IPS DF 19.7 (cell line): Measurements from ENCODE around the gene IL32.

Source experiments
- DNase-seq: peaks from one replicate; pipeline ENCODE4 v3.0.0-alpha.2; 2013; ENCODE audit warnings: low read depth, low spot score

IL32 gene

DNA sequence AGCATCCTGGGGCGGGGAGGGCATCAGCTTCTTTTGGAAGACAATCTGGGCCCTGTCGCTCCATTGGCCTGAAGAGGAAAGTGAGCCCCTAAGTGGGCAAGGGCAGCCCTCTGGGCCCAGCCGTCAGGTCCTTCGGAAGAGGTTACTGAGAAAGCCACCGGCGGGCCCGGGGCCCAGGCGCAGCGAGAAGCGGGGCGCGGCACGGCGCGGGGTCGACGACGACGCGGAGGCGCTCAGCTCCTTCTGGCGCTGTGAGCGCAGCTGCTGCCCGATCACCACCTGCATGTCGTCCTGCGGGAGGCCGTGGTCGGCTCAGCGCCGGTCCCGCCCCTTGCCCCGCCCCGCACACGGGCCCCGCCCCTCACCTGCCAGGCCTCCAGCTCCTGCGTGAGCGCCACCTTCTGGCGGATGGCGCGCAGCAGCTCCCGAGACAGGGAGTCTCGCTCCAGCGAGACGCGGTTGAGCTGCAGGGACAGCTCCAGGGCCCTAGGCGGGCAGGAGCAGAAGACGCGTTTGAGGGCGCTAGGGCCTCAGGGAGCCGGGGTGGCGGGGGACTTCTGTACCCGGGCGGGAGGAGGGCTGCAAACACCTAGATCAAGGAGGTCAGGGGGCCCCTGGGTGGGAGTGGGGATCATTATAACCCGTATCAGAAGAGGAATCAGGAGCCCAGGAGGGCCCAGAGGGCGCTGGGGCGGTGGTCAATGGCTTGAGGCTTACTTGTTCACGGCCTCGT, 37.3 kb upstream of the IL32 start:
- DNase-seq = no peak

DNA sequence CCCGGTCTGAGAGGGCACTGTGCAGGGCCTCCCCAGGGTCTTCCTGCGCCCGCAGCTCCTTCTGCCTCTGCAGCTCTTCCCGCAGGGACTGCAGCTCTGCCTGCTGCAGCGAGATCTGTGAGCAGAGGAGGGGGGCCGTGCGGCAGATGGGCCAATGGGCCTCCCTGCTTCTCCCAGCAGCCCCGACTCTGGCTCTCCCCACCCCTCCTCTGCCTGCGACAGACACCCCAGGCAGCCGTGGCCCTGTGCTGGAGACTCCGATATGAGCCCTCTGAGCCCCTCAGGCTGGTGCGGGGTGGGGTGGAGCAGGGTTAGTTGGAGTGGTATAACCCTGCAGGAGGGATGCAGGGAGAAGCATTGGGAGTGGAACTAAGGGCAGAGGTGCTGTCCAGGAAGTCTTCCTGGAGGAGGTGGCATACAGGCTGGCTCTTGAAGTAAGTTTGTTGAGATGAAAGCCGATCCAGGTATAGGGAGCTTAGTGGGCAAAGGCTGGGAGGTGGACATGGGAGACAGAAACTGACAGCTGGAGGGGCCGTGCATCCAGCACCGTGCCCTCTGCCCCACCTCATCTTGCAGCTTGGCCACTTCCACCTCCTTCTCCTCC, 36.6 kb upstream of the IL32 start:
- DNase-seq = no peak

DNA sequence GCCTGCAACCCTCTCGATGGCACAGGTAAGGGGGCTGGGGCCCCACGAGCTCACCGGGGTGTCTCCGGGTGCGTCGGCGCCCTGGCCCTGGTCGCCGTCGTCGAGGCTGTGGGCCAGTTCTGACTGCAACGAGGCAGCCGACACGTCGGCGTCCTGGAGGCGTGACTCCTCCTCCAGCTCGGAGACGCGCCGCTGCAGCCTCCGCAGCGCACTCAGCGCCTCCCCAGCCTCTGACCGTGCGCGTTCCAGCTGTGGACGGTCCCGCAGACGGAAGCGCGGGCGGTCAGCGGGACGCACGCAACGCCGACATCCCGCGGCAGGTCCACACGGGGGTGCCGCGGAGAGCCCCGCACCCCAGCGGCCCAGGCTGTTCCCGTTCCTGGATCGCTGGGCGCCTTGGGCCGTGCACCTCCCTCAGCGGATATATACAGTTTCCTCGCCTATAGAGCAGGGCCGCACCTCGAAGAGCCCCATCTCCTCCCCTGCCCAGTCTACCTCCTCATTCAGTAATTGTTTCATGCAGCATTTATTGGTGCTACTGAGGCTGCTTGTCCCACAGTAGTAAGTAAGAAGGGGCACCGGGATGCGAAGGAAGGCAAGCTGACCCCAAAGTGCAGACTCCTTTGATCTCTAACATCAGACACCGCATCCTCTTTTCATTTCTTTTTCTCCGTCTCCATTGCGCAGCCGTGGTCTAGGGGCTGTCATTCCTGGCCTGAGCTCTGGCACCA, 35.8 kb upstream of the IL32 start:
- DNase-seq = no peak

DNA sequence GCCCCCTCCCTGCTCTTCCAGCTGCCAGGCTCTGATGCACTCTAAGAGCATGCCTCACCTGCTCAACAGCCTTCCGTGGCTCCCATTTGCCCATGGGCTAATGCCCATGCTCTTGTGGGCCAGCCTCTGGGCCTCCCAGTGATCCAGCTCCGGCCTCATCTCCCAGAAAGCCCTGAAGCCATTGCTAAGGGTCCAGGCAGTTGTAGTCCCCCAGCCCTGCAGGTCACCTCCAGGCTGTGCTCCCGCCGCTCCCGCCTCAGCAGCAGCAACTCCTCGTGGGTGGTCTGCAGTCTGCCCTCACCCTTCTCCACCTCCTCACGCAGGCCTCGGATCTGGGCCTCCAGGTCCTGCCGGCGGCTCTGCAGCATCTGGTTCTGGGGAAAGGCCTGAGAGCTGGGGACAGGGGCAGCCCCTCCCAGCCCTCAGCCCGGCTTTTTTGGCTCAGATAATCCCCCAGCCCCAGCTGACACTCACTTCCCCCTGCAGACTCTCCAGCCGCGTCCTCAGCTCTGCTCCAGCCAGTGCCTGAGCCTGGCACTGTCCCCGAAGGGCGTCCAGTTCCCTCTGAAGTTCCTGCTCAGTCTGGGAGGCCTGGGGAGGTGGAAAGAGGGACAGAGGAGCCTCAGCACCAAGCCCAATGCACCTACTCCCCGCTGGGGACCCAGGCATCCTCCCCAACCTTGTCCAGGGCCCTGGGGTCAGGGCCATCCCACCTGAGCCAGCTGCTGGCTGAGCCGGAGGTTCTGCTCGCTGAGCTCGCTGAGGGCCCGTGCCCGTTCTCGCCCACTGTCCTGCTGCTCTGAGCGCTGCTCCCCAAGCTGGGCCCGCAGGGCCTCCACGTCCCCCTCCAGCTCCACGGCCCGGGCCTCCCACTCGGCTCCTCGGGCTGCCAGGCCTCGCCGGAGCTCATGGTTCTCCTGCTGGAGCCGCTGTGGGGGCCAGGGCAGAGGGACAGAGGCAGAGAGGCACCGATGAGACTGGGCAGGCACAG, 34.9 kb upstream of the IL32 start:
- no peak for DNase-seq

DNA sequence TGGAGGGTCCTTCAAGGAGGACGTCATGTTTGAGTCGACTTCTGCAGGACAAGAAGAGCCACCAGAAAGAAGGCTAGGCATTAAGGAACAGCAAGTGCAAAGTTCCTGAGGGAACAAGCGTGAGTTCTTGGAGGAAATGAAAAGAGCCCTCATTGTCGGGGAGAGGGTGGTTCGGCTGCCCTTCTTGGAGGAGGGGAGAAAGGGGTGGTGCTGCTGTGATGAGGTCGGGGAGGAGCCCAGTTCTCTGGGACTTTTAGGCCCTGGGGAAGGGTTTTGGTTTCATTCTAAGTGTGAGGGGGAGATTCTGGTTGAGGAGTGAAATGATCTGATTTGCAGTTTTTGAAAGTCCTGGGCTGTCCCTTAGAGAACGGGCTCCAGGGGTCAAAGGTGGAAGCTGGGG, 32.8 kb upstream of the IL32 start:
- no peak for DNase-seq

DNA sequence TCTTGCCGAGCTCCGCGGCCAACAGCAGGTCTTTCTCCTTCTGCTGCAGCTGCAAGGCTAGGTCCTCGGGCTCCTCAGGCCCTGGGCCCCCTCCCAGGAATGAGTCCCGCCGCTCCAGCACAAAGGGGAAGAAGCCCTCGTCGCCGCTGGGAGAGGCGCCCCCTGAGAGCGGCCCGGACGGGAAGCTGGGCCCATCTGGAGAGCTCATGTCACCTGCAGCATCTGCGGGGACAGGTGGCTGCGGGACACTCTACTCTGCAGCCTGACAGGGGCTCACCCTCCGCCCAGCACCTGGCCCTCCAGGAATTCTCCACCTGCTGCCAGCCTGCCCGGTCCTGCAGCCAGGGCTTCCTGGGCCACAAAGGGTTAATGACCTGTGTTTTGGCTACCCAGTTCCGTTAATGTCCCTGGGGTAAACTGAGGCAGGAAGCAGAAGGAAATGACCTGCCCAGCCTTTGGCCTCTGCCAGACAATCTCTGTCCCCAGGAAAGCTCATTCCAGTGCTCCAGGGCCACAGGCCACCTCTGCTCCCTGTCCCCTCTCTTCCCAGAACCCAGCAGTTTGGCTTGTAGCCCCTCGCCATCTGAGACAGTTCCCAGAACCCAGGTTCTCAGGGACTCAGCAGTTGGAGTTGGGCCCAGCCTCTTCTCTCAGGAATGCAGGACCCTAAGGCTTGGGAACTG, 30.0 kb upstream of the IL32 start:
- DNase-seq = no peak

DNA sequence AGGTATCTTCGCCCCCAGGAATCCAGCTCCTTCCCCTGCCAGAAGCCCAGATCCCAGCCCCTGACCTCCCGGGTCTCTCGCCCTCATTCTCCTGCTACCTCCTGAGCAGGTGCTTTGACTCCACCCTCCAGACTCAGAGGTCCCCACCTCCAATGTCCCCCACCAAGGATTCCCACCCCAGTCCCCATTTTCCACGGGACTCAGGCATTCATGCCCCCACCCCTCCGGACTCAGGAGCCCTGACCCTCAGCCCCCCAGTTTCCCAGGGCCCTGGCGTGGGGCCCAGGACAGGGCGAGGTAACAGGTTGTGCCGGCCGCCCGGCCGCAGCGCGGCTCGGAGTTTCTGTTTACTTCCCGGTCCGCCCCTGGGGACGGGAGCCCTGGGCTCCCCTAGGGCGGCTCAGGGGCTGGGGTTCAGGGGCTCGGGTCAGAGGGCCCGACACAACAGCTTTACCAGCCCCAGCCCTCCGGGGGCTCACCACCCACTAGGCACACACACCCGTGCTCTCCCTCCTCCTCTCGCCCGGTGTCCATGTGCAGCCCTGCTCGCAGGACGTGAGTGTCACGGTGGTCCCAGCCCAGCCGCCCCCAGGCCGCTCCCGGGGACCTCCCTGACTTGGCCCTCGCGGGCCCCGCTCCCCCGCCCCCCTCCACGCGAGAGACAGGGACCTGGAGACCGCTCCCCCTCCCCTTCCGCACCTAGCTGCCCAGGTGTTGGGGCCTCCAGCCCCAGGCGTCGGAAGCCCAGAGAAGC, 29.3 kb upstream of the IL32 start:
- no peak for DNase-seq

DNA sequence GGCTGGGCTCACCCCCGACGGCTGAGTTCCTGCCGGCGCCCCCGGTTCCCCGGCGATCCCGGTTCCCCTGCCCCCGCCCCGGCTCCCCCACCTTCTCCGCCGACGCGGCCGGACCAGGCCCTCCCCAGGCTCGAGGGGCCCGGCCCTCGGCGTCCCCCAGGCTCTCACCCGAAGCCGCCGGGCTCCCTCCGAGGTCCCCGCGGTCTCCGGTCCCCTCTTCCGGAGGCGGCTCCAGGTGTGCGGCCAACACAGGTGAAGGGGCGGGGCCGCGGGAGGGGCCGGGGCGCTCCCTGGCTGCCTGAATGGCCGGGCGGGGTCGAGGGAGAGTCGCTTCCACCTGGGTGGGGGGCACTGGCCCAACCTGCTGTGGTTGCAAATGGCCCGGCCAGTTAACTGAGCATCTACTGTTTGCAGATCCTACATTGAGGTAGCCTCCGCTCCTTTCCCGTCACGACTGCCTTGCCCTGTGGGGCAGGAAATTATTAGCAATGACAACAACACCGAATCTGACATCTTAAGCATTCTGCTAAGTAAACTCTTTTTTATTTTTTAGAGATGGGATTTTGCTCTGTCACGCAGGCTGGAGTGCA, 28.6 kb upstream of the IL32 start, which contains the start of gene BICDL2:
Gene BICDL2, minus strand, starts transcription at position 219 of the 590 bp plus-strand sequence. CDS start 1,448 bp downstream, outside the sequence.
- DNase-seq = no peak

DNA sequence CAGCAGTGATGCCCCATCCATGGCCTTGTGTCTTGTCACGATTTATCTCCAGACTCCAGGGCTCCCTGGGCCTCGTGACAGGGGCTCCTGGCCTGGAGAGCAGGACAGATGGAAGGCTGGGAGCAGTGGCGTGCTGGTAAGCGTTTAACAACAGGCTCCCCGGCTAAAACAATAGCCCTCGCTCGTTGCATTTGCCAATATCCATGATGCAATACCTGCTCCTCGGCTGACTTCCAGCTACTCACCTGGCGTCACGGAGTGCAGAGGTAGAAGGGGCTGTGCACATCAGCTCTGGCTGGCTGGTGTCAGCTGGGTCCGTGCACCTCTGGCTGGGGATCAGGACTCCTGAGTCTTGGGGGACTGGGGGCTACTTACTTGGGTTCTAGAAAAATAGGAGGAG, 27.2 kb upstream of the IL32 start:
- no peak for DNase-seq

DNA sequence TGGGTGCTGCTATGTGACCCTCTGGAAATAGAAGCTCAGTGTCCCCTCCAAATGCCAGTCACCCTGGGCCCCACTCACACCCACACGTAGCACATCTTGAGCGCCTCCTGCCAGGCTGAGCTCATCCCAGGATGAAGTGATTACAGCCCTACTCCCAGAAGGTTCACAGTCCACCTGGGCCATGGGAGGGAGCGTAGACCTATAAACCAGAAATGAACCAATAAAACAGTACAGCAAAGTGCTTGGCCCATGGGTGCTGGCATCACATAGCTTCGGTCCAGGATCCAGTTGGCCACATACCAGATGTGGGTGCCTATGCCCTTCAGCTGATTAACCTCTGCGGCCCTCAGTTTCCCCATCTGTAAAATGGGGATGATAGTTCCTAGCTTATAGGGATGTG, 26.5 kb upstream of the IL32 start:
- DNase-seq = no peak

DNA sequence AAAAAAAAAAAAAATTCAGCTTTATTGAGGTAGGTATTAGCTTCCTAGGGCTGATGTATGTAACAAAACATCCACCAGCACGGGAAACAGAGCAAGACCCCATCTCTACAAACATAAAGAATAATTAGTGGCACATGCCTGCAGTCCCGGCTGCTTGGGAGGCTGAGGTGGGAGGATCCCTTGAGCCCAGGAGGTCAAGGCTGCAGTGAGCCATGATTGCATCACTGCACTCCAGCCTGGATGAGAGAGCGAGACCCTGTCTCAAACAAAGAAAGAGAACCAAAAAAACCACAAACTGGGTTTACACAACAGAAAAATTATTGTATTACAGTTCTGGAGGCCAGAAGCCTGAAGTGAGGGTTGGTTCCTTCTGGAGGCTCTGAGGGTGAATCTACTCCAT, 23.1 kb upstream of the IL32 start:
- DNase-seq = no peak

DNA sequence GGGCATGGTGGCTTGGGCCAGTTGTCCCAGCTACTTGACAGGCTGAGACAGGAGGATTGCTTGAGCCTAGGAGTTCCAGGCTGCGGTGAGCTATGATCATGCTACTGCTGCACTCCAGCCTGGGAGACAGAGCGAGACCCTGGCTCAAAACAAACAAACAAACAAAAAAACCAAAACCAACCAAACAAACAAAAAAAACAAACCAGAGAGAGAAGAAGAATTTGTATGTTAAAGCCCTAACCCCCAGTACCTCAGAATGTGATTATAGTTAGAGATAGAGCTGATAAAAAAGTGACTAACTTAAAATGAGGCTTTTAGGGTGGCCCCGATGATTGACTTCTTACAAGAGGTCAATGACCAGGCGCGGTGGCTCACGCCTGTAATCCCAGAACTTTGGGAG, 20.7 kb upstream of the IL32 start:
- no peak for DNase-seq

DNA sequence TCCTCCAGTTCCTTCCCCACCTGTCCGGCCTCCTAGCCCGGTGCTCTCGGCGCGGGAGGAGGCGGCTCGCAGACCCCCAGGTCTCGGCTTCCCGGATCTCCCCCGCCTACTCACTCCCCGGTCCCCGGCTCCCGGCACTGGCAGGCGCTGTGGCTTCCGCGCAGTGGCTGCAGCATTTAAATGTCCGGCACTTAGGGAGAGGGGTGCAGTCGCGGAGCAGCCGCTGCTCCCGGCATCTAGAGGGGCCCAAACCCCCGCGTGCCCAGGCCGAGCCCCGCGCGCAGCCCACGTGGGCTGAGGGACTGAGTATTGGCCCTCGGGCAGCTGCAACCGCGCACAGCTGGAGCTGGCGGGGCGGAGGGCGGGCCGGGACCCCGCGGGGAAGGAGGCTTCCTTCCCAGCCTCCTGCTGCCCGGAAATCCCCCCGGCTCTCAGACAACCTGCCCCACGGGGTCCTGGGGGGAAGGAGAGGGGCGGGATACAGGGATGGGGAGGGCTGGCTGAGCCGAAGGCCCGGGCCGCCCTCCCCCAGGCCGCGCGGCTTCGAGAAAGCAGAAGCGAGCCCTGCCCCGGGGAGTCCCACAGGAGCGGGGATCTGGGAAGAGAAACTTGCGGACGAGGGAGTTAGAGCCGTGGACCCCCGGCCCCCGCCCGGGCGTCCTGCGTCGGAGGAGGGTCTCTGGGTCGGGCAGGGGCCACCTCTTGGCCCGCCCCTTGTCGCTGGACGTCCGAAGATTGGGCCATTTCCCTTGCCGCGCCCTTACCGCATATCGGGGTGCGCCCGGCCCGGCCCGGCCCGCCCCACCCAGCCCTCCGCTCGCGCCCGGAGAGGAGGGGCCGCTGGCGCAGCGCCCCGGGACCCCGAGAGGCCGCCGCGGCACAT, 19.4 kb upstream of the IL32 start, which contains the start of gene MMP25:
Gene MMP25, plus strand, starts transcription at position 804 of the 883 bp plus-strand sequence. CDS start 357 bp downstream, outside the sequence.
- no peak for DNase-seq

DNA sequence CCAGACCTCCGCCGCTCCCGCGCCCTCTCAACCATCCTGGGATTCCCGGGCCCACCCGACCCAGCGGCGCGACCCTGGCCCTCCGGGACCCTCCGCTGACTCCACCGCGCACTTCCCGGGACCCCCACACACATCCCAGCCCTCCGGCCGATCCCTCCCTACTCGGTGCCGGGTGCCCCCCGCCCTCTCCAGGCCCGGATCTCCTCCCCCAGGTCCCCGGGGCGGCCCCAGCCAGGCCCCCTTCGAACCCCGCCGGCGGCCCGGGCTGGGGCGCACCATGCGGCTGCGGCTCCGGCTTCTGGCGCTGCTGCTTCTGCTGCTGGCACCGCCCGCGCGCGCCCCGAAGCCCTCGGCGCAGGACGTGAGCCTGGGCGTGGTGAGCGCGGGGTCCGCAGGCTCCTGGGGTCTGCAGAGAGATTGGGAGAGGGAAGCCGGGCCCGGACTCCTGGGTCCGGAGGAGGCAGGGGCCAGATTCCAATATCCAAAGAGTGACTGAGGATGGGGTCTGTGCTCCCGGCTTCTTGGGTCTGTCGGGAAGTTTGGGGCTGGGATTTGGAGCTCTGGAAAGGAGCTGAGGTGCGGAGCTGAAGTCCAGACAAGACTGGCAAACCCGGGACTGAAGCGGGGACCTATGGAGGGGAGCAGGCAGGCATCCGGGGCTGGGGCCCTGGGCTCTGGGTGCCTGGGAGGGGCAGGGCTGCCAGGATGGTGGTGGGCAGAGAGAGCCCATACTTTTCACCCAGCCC, 18.6 kb upstream of the IL32 start:
- DNase-seq = no peak

DNA sequence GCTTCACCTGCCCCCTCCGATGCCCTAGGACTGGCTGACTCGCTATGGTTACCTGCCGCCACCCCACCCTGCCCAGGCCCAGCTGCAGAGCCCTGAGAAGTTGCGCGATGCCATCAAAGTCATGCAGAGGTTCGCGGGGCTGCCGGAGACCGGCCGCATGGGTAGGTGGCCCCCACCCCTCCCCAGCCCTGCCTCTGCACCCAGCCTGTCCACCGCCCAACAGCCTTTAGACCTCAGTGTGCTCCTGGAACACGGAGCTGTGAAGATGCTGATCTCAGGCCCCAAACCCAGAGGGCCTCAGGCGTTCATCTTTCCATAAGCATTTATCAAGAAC, 18.1 kb upstream of the IL32 start:
- no peak for DNase-seq

DNA sequence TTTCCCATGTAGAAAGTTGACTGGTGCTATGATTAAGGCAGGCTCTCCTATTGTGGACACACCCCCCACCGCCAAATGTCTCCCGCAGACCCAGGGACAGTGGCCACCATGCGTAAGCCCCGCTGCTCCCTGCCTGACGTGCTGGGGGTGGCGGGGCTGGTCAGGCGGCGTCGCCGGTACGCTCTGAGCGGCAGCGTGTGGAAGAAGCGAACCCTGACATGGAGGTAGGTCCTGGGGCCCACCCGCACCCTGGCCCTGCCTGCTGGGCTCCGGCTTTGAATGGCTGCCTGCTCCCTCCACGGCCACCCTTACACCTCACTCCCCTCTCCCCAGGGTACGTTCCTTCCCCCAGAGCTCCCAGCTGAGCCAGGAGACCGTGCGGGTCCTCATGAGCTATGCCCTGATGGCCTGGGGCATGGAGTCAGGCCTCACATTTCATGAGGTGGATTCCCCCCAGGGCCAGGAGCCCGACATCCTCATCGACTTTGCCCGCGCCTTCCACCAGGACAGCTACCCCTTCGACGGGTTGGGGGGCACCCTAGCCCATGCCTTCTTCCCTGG, 15.4 kb upstream of the IL32 start:
- no peak for DNase-seq

DNA sequence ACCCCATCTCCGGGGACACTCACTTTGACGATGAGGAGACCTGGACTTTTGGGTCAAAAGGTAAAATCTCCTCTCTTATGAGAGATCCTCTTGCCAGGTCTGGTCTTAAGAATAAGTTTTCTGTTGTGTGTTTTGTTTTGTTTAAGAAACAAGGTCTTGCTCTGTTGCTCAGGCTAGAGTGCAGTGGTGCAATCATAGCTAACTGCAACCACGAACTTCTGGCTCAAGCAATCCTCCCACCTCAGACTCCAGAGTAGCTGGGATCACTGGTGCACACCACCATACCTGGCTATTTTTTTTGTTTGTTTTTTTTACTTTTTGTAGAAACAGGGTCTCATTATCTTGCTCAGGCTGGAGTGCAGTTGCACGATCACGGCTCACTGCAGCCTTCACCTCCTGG, 15.0 kb upstream of the IL32 start:
- no peak for DNase-seq

DNA sequence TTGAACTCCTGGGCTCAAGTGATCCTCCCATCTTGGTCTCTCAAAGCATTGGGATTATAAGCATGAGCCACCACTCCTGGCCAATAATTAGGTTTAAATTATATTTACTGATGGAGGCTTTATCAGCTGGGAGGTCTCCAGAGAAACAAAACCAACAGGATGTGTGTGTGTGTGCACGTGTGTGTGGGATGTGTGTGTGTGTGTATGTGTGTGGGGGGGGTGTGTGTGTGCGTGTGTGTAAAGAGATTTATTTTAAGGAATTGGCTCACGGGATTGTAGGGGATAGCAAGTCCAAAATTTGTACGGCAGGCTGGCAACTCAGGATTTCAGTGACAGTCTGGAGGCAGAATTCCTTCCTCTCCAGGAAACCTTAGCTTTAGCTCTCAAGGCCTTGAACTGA, 14.4 kb upstream of the IL32 start:
- DNase-seq = no peak
